ENCODE measurements around the gene YJU2. TPM values are rescaled to one million over a fixed set of nuclear protein-coding genes. Genes with fewer than 3 reads are reported as not detected.

YJU2 gene
- total and polyA plus RNA-seq, 2 of the 13 experiments (the other 11 are each of a cell fraction or from before 2014, with no cell fraction given): 9.3 to 17.9 TPM

- no peak for TF ChIP-seq ATF7-NPFF (CRISPR knock-in tag; IDR thresholded peaks at IDR 0.05; ENCODE audit: low read depth)
- TF ChIP-seq ZNF687 (CRISPR knock-in tag; IDR thresholded peaks at IDR 0.05): peak; percentile 46; the same call in 1 of the 2 replicates
- peak; percentile 30; the same call in 1 of the 2 replicates for TF ChIP-seq CTCF (CRISPR knock-in tag; IDR thresholded peaks at IDR 0.05)
- TF ChIP-seq BORCS8-MEF2B (CRISPR knock-in tag; IDR thresholded peaks at IDR 0.05): no peak
- TF ChIP-seq HOXA7 (CRISPR knock-in tag; IDR thresholded peaks at IDR 0.05): no peak
- TF ChIP-seq, protein P1, sequence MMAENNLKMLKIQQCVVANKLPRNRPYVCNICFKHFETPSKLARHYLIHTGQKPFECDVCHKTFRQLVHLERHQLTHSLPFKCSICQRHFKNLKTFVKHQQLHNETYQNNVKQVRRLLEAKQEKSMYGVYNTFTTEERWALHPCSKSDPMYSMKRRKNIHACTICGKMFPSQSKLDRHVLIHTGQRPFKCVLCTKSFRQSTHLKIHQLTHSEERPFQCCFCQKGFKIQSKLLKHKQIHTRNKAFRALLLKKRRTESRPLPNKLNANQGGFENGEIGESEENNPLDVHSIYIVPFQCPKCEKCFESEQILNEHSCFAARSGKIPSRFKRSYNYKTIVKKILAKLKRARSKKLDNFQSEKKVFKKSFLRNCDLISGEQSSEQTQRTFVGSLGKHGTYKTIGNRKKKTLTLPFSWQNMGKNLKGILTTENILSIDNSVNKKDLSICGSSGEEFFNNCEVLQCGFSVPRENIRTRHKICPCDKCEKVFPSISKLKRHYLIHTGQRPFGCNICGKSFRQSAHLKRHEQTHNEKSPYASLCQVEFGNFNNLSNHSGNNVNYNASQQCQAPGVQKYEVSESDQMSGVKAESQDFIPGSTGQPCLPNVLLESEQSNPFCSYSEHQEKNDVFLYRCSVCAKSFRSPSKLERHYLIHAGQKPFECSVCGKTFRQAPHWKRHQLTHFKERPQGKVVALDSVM (CRISPR knock-in tag; IDR thresholded peaks at IDR 0.05): peak; percentile 36; the same call in 1 of the 2 replicates
Measured at GRCh38 chr19:4268816-4269430, 22.0 kb downstream of the YJU2 start (continued).
